Inferior parietal cortex (tissue), 1 donor: ENCODE measurements around the gene CPNE4.

Experiments used
- DNase-seq: peaks from one replicate; pipeline ENCODE4 v3.0.0-alpha.2; 2016; ENCODE audit errors: extremely low spot score

The CPNE4 gene

GRCh38 chr3:131699001-131699400 lies 335.8 kb downstream of the CPNE4 start:
- DNase-seq = no peak

- DNase-seq = no peak
Measured at GRCh38 chr3:131694376-131694775, 340.4 kb downstream of the CPNE4 start.

- no peak for DNase-seq
Measured at GRCh38 chr3:131692356-131692755, 342.5 kb downstream of the CPNE4 start.

GRCh38 chr3:131690800-131691199 lies 344.0 kb downstream of the CPNE4 start:
- no peak for DNase-seq

- no peak for DNase-seq
Measured at GRCh38 chr3:131688370-131688769, 346.4 kb downstream of the CPNE4 start.

GRCh38 chr3:131669600-131669999 lies 365.2 kb downstream of the CPNE4 start:
- DNase-seq = no peak

- no peak for DNase-seq
Measured at GRCh38 chr3:131658771-131659170, 376.0 kb downstream of the CPNE4 start.

GRCh38 chr3:131658115-131658514 lies 376.7 kb downstream of the CPNE4 start:
- no peak for DNase-seq

- no peak for DNase-seq
Measured at GRCh38 chr3:131655070-131655690, 379.6 kb downstream of the CPNE4 start.

GRCh38 chr3:131645638-131646037 lies 389.2 kb downstream of the CPNE4 start:
- DNase-seq = no peak

GRCh38 chr3:131636266-131636775 lies 398.5 kb downstream of the CPNE4 start:
- DNase-seq = no peak

- DNase-seq = no peak
Measured at GRCh38 chr3:131630807-131631206, 404.0 kb downstream of the CPNE4 start.

GRCh38 chr3:131630097-131630496 lies 404.7 kb downstream of the CPNE4 start:
- no peak for DNase-seq

GRCh38 chr3:131623431-131623830 lies 411.4 kb downstream of the CPNE4 start:
- no peak for DNase-seq

GRCh38 chr3:131622726-131623125 lies 412.1 kb downstream of the CPNE4 start:
- DNase-seq = no peak

- DNase-seq = no peak
Measured at GRCh38 chr3:131620977-131621376, 413.8 kb downstream of the CPNE4 start.

GRCh38 chr3:131619821-131620220 lies 415.0 kb downstream of the CPNE4 start:
- DNase-seq = no peak

GRCh38 chr3:131616719-131617118 lies 418.1 kb downstream of the CPNE4 start:
- no peak for DNase-seq

GRCh38 chr3:131612745-131613144 lies 422.1 kb downstream of the CPNE4 start:
- no peak for DNase-seq

- no peak for DNase-seq
Measured at GRCh38 chr3:131610174-131610573, 424.6 kb downstream of the CPNE4 start.

GRCh38 chr3:131608741-131609140 lies 426.1 kb downstream of the CPNE4 start:
- DNase-seq = no peak

- no peak for DNase-seq
Measured at GRCh38 chr3:131608296-131608695, 426.5 kb downstream of the CPNE4 start.

GRCh38 chr3:131605916-131606315 lies 428.9 kb downstream of the CPNE4 start:
- no peak for DNase-seq
